ENCODE measurements around the gene STAT6.

The STAT6 gene

GRCh38 chr12:57099047-57099714, 12.0 kb downstream of the STAT6 start:
- no peak for DNase-seq

- no peak for DNase-seq
Observed at GRCh38 chr12:57098546-57098945, 12.6 kb downstream of the STAT6 start.

GRCh38 chr12:57097554-57097835, 13.7 kb downstream of the STAT6 start:
- DNase-seq = no peak

GRCh38 chr12:57096748-57097553, 14.2 kb downstream of the STAT6 start:
- DNase-seq = no peak

GRCh38 chr12:57096099-57096572, 15.0 kb downstream of the STAT6 start:
- DNase-seq = no peak

- DNase-seq = no peak
Observed at GRCh38 chr12:57095440-57095839, 15.7 kb downstream of the STAT6 start.

GRCh38 chr12:57094208-57095160, 16.7 kb downstream of the STAT6 start:
- no peak for DNase-seq

GRCh38 chr12:57093415-57094207, 17.6 kb downstream of the STAT6 start:
- peak; percentile 82 for DNase-seq

GRCh38 chr12:57092876-57093414, 18.2 kb downstream of the STAT6 start:
- no peak for DNase-seq

GRCh38 chr12:57092529-57092862, 18.7 kb downstream of the STAT6 start:
- no peak for DNase-seq

- no peak for DNase-seq
Observed at GRCh38 chr12:57091638-57092528, 19.3 kb downstream of the STAT6 start.

GRCh38 chr12:57090924-57091637, 20.1 kb downstream of the STAT6 start:
- DNase-seq = no peak

- no peak for DNase-seq
Observed at GRCh38 chr12:57090490-57090889, 20.7 kb downstream of the STAT6 start.

- DNase-seq = peak; percentile 60
Observed at GRCh38 chr12:57089271-57090245, 21.6 kb downstream of the STAT6 start.

GRCh38 chr12:57088354-57089270, 22.6 kb downstream of the STAT6 start, which contains the start of gene NAB2:
Gene NAB2 (plus strand): TSS chr12:57089114. CDS start chr12:57089272, 158 bp downstream.
- DNase-seq = peak; percentile 97

- peak; percentile 97 for DNase-seq
Observed at GRCh38 chr12:57087691-57088353, 23.3 kb downstream of the STAT6 start.
